ENCODE measurements around the gene GDPD3.

Gene GDPD3

DNA sequence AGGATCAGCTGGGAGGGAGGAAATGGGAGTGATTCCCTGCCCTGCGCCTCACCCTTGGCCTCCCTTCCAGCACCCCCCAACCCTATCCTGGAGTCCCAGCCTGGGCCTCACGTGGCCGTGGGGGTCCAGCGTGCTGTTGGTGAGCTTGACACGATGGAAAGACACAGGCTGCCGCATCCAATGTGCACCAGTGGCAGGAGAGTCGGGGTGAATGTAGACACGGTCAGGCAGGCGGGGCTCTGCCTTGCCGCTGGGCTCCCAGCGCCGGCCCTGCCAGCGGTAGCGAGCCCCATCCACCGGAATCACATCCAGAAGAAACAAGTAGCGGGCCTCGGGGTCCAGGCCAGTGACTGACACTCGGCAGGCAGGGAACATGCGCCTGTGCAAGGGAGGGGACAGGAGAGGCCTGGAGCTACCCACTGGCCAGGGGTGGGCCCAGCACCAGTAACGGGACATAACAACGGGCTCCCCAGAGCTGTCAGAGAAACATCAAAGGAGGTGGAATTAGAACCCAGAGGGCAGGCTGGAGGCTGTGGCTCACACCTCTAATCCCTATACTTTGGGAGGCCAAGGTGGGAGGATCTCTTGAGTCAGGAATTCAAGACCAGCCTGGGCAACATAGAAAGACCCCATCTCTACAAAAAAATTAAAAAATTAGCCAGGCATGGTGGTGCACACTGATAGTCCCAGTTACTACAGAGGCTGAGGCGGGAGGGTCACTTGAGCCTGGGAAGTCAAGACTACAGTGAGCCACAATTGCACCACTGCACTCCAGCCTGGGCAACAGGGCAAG lies 24.3 kb downstream of the GDPD3 start:
- TF ChIP-seq CTCF (IDR thresholded peaks at IDR 0.05), result no peak

- TF ChIP-seq CTCF (IDR thresholded peaks at IDR 0.05), result no peak
Measured at GRCh38 chr16:30088237-30088831, 25.0 kb downstream of the GDPD3 start.

- TF ChIP-seq CTCF (IDR thresholded peaks at IDR 0.05), result no peak
Measured at GRCh38 chr16:30087181-30087898, 26.0 kb downstream of the GDPD3 start.

DNA sequence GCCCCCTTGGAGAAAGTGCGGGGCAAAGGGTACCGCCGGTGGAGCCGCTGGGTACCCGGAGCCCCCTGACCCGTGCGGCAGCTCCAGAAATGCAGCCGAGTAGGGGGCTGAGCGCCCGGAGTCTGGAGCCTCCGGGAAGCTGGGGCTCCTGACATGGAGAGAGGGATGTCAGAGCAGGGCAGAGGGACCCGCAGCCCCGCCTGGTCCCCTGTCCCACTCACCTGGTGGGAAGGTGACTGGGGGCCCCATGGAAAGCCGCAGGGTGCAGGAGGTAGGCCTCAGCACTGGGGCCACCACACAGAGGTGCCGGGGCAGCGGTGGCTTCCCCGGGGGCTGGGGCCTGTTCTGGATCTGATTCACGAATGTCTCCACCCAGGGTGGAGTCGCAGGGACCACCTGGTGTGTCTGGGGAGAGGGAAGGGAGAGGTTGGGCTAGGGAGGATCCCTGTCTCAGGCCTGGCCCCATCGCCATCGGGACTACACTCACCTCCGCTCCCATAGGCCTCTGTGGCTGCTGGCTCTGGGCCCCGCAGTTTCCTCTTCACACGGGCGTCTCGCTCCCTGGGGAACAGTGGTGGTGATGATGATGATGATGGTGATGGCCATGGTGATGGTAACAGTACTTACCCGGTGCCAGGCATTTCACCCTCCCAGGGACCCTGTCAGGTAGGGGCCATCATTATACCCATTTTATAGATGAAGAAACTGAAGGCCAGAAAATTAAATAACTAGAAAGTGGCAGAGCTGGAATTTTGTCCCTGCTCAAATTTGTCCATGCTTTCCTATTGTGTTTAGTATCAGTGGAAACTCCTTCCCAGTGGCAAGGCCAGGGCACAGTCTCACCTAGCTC lies 26.8 kb downstream of the GDPD3 start:
- no peak for TF ChIP-seq CTCF (IDR thresholded peaks at IDR 0.05)

GRCh38 chr16:30085820-30086219 lies 27.5 kb downstream of the GDPD3 start:
- no peak for TF ChIP-seq CTCF (IDR thresholded peaks at IDR 0.05)

- TF ChIP-seq CTCF (IDR thresholded peaks at IDR 0.05), result no peak
Measured at GRCh38 chr16:30085247-30085646, 28.1 kb downstream of the GDPD3 start.

DNA sequence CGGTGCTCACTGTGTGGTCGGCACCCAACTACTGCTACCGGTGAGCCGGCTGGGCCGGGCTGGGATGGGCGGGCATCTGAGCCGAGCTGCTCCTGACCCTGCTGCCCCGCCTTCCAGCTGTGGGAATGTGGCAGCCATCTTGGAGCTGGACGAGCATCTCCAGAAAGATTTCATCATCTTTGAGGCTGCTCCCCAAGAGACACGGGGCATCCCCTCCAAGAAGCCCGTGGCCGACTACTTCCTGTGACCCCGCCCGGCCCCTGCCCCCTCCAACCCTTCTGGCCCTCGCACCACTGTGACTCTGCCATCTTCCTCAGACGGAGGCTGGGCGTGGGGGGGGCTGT lies 28.5 kb downstream of the GDPD3 start:
- TF ChIP-seq CTCF (IDR thresholded peaks at IDR 0.05), result no peak
